HG02763 (cell line): ENCODE data around the gene LRRC31.
A peak's percentile ranks its signal among the peaks of the same experiment; 100 is the strongest.

ENCODE experiments used
- ATAC-seq: cut with Tn5 transposase; IDR thresholded peaks from one replicate; pipeline ENCODE4 v1.9.1; 2021; ENCODE audit warnings: mild to moderate bottlenecking, moderate library complexity; ENCODE audit not compliant: unreplicated experiment

Gene LRRC31

DNA sequence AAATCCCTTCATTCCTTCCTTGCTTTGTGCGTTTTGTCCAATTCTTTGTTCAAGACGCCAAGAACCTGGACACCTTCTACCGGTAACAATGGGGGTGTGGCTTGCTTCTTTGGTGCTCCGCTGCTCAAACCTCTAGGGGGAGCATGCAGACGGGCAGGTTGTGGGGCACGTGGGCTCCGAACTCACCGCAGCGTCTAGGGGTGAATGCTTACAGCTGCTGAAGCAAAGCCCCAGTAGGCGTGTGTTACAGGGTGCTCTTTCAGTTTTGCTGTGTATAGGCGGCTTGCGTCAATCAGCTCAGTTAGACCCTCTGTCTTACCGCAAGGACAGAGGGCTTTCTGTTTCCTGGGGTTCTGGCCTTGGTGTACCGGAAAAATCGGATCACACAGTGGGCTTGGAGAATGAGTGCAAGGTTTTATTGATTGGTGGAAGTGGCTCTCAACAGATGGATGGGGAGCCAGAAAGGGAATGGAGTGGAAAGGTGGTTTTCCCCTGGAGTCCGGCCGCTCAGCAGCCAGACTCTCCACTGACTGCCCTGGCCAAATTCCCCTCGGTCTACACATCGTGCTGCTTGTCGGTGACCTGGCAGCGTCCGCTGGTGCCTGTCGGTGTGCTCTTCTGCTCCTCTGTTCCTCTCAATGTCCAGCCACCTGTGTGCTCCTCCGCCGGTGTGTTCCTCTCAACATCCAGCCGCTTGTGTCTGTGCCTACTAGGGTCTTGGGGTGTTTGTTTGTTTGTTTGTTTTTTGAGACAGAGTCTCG is 55.8 kb downstream of the LRRC31 start:
- ATAC-seq: peak; percentile 84

DNA sequence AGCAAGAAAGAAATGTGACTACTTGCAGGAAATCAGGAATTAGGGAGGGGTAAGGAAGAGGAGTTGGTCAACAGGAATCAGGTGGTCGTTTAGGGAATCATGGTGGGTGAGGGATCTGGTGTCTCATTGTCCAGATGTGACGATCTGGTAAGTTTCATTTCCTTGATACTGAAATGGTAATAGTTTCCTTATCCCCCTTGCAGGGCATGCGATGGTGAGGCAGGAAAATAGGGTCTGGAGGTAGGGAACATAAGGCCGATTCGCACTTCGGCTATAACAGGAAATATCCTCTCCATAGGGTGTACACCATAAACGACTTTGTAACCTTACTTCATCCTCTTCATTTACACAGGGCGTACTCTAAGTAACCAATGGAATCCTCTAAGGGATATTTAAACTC is 56.5 kb downstream of the LRRC31 start:
- ATAC-seq: no peak

DNA sequence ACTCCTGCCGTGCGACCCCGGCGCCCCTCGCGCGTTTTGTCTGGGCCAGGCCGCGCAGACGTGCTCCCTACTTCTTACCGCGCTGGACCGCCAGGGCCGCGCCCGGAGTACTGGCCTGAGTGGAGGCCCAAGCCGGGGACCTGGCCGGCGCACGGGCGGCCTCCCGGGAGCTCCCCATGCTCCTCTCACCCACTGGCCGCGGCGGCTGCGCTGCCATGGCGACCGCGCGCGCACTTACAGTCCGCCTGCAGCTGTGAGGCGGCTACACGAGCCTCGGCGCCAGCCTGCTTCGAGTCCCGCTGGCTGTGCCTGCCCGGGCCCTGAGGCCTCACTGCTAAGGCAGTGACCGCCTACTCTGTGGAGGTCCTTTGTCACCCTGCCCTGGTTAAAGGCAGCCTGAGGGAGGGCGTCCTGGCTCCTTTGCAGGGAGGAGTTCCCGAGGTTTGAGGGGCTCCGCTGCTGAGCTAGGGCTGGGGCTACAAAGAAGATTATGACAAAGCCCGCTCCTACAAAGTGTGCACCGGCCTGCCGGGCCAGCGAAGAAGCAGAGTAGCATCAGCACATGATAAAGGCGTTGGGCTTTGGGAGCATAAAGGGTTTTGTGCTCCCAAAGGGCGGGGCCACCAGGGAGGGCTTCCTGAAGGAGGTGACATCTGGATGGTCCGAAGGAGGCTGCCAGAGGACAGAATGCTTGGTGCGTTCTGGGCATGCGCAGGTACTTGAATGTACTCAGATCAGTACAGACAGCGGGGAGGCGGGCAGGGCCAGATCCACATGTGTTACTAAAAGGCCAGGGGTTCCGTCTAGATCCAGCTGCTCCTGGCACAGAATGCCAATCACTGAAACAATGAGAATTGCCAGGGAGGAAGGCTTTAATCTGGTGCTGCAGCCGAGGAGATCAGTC is 57.2 kb downstream of the LRRC31 start, which contains the start of the genes LRRC34 and LRRIQ4:
LRRC34 (minus strand) TSS at position 573 of the 904 bp plus-strand sequence; CDS start at position 217, 356 bp downstream.
LRRIQ4 (plus strand) TSS at position 539 of the 904 bp plus-strand sequence. CDS start 9,052 bp downstream, outside the sequence.
- ATAC-seq: peak; percentile 65

DNA sequence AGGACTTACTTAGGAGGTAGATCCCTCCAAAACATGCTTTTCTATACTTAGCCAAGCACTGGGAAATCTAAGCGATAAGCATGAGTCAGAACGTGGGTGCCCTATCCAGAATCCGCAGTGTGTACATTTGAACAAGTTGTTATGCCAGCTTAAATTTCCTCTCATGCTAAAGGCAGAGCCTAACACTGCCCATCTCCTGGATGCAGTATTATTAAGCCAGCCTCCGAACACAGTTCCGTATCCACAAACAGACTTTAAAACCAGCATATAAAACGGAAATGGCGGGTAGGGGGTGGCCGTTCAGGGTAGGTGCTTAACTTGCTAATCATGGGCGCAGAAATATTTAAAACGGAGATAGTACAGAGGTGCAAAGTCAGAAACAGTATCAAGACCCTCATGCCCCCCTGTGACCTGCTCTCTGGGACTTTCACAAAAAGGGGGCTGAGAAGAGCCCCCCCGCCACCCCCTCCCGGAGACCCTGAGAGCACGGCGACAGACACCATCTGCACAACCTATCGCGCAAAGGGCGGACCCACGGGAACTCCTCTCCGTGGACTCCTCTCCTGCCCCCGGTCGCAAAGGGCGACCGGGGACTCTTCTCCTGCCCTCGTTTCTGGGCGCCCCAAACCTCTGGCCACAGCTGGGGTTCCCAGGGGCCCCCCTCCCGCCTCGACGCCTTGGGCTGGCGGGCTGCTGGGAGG is 58.0 kb downstream of the LRRC31 start:
- ATAC-seq: peak; percentile 2

DNA sequence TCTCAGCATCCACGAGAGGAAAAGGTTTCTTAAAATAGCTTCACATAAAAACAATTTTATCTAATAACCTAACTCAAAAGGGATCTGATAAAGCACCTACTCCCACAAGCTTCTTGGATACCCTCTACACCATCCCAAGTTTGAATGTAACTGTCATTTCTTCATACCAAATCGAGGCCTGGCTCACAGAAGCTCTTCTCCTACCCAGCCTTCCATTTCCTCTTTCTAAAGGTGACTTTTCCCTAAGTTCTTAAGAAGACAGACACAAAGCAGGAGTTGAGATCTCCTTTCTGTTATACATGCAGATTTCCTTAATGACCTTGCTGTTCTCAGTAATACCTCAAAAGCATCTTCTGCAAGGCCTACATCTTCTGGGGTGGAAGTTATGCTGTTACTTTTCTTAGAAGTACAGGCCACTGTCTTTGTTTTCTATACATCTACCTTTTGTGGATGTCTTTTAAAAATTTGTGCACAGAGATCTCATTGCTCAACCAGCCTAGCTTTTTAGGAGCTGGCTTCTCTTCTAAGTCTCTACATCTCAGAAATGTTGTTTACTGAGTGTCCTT is 60.4 kb downstream of the LRRC31 start:
- ATAC-seq: no peak

DNA sequence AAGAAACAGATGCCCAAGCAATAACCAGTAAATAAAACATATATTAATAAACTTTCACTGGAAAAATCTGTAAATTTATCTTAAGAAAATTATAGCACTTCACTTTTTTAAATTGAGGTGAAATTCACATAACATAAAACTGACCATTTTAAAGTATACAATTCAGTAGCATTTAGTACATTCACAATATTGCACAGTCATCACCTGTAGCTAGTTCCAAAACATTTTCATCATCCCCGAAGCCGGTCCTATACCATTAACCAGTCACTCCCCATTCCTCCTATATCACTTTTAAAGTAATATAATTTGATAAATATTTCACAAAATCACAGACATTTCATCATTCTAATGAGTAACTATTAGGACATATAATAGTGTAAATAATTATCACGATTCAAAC is 65.1 kb downstream of the LRRC31 start:
- ATAC-seq: no peak

DNA sequence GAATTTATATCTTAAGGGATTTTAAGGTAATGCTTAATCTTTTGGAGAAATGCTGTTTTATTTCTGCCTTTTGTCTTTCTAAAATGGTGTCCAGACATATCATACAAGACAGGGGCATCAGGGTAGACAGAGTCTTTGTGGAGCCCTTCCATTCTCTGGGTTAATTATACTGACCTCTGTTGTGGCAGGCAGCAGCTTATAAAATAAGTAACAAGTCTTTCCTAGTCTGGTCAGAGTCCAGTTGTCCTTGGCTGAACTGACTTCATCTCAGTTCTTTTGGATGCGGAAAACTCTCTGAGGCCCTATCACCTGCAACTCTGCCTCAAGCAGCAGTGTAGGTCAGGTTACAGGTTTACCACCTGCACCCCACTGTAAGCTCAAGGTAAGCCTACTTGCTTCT is 77.4 kb downstream of the LRRC31 start:
- no peak for ATAC-seq

DNA sequence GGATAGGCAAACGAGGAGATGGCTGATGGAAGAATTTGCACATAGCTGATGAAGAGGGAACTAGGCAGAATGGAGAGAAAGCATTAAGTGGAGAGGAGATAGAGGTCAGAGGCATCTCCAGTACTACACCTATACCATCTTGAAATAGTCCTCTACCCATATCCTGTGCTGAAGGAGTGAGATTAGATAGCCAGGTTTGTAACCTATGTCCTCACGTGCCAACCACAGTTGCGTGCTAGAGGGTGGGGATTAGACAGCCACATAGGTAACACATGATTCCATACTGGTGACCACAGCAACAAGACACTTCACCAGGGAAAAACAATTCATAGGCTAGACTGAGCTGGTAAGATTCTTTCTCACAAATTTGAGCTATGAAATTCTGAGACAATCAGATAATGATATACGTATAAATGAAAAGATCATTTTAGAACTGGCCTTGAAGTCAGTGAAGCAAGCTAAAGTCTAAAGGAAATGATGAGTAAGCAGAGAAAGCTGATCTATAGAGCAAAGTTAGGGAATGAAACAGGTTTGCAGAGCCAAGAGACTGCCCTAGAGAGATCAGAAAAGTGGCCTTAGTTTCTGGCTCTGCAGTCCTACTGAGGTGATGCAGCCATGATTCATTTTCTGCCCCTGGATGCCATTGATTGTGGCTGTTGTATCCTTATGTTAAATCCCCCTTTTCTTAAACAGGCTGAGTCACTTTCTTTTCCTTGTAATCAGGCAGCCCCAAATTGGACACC is 78.9 kb downstream of the LRRC31 start:
- no peak for ATAC-seq

DNA sequence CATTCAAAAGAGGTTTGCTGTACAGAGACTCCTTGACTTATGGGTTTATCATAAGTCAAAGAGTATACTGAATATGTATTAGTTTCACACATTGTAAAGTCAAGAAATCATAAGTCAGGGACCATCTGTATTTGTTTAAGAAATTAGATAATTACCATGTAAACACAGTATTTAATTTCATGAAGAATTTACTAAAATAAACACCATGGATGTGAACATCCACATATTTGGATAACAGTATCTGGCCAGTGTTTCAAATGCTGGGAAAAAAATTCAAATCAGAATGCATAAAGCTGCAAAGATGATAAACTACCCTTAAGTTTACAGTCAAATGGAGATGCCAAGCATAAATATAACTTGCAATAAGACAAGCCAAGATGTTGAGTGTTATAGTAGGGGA is 79.5 kb downstream of the LRRC31 start:
- ATAC-seq: no peak
